GM12865 (cell line): ENCODE measurements around the gene PEX5.

ENCODE experiments used
- DNase-seq: peaks from one replicate; pipeline ENCODE4 v3.0.0; 2010; ENCODE audit warnings: low read depth
- H3K4me3 ChIP-seq: 2 replicates; pipeline ENCODE4 v1.5.1; 2011; ENCODE audit warnings: mild to moderate bottlenecking, low read depth, low read length, control low read depth
- CTCF ChIP-seq: IDR thresholded peaks from 2 replicates; pipeline ENCODE4 v1.5.1; 2011; ENCODE audit warnings: low read length, control low read depth, low read depth, inconsistent platforms; ENCODE audit not compliant: insufficient read depth; ENCODE audit errors: missing control alignments

The PEX5 gene

GRCh38 chr12:7154042-7154441 lies 35.4 kb upstream of the PEX5 start:
- no peak for TF ChIP-seq CTCF
- DNase-seq = no peak
- no peak overlapping the region for H3K4me3 ChIP-seq

GRCh38 chr12:7154901-7155470 lies 34.5 kb upstream of the PEX5 start:
- H3K4me3 ChIP-seq = no peak overlapping the region
- TF ChIP-seq CTCF = no peak
- no peak for DNase-seq

GRCh38 chr12:7155471-7156034 lies 33.9 kb upstream of the PEX5 start:
- TF ChIP-seq CTCF = no peak
- no peak overlapping the region for H3K4me3 ChIP-seq
- no peak for DNase-seq

- TF ChIP-seq CTCF = no peak
- DNase-seq = no peak
- no peak overlapping the region for H3K4me3 ChIP-seq
Measured at GRCh38 chr12:7156259-7157197, 33.0 kb upstream of the PEX5 start.

- no peak overlapping the region for H3K4me3 ChIP-seq
- no peak for TF ChIP-seq CTCF
- no peak for DNase-seq
Measured at GRCh38 chr12:7157391-7157790, 32.1 kb upstream of the PEX5 start.

- TF ChIP-seq CTCF = no peak
- DNase-seq = no peak
- H3K4me3 ChIP-seq = no peak overlapping the region
Measured at GRCh38 chr12:7158781-7159609, 30.5 kb upstream of the PEX5 start.
